ENCODE results near the gene DDX10. TPM values are rescaled to one million over a fixed set of nuclear protein-coding genes. Genes with fewer than 3 reads are reported as not detected.
"Not testable (repeated sequence)": the region's sequence is repeated elsewhere in the genome, so short reads cannot be mapped to it uniquely, and the experiment has no call there.

The DDX10 gene
- total RNA-seq, 1 donor from 2014 or later = 27.7 TPM

GRCh38 chr11:108766596-108767173, 101.8 kb downstream of the DDX10 start:
- DNase-seq (ENCODE audit: low spot score) = no peak

- DNase-seq (ENCODE audit: low spot score) = no peak
Measured at GRCh38 chr11:108768370-108768769, 103.5 kb downstream of the DDX10 start.

- no peak for DNase-seq (ENCODE audit: low spot score)
Measured at GRCh38 chr11:108768964-108769363, 104.1 kb downstream of the DDX10 start.

- no peak for DNase-seq (ENCODE audit: low spot score)
Measured at GRCh38 chr11:108774037-108774730, 109.3 kb downstream of the DDX10 start.

- no peak for DNase-seq (ENCODE audit: low spot score)
Measured at GRCh38 chr11:108775324-108775723, 110.5 kb downstream of the DDX10 start.

- not testable (repeated sequence) for DNase-seq (ENCODE audit: low spot score)
Measured at GRCh38 chr11:108779147-108779546, 114.3 kb downstream of the DDX10 start.

- no peak for DNase-seq (ENCODE audit: low spot score)
Measured at GRCh38 chr11:108780119-108780518, 115.2 kb downstream of the DDX10 start.

GRCh38 chr11:108781946-108782345, 117.1 kb downstream of the DDX10 start:
- no peak for DNase-seq (ENCODE audit: low spot score)

GRCh38 chr11:108786281-108786990, 121.6 kb downstream of the DDX10 start:
- DNase-seq (ENCODE audit: low spot score) = no peak

GRCh38 chr11:108787105-108787504, 122.2 kb downstream of the DDX10 start:
- no peak for DNase-seq (ENCODE audit: low spot score)

GRCh38 chr11:108788565-108789199, 123.8 kb downstream of the DDX10 start:
- no peak for DNase-seq (ENCODE audit: low spot score)

GRCh38 chr11:108790501-108791299, 125.8 kb downstream of the DDX10 start:
- DNase-seq (ENCODE audit: low spot score) = no peak

GRCh38 chr11:108793138-108793537, 128.3 kb downstream of the DDX10 start:
- no peak for DNase-seq (ENCODE audit: low spot score)

GRCh38 chr11:108793611-108794010, 128.7 kb downstream of the DDX10 start:
- no peak for DNase-seq (ENCODE audit: low spot score)

GRCh38 chr11:108796551-108796950, 131.7 kb downstream of the DDX10 start:
- DNase-seq (ENCODE audit: low spot score) = no peak

- no peak for DNase-seq (ENCODE audit: low spot score)
Measured at GRCh38 chr11:108797578-108798100, 132.8 kb downstream of the DDX10 start.

- DNase-seq (ENCODE audit: low spot score) = no peak
Measured at GRCh38 chr11:108802492-108802891, 137.6 kb downstream of the DDX10 start.

GRCh38 chr11:108803776-108804175, 138.9 kb downstream of the DDX10 start:
- DNase-seq (ENCODE audit: low spot score) = no peak

- DNase-seq (ENCODE audit: low spot score) = no peak
Measured at GRCh38 chr11:108804511-108804910, 139.6 kb downstream of the DDX10 start.

- no peak for DNase-seq (ENCODE audit: low spot score)
Measured at GRCh38 chr11:108805030-108805429, 140.2 kb downstream of the DDX10 start.

GRCh38 chr11:108807262-108807661, 142.4 kb downstream of the DDX10 start:
- no peak for DNase-seq (ENCODE audit: low spot score)

Data from mesenteric fat pad (tissue), 1 donor.